ENCODE data around the gene ITPR1. TPM values are rescaled to one million over a fixed set of nuclear protein-coding genes. Genes with fewer than 3 reads are reported as not detected.

The ITPR1 gene
- total RNA-seq, 1 donor from 2014 or later, result 6.7 TPM

DNA sequence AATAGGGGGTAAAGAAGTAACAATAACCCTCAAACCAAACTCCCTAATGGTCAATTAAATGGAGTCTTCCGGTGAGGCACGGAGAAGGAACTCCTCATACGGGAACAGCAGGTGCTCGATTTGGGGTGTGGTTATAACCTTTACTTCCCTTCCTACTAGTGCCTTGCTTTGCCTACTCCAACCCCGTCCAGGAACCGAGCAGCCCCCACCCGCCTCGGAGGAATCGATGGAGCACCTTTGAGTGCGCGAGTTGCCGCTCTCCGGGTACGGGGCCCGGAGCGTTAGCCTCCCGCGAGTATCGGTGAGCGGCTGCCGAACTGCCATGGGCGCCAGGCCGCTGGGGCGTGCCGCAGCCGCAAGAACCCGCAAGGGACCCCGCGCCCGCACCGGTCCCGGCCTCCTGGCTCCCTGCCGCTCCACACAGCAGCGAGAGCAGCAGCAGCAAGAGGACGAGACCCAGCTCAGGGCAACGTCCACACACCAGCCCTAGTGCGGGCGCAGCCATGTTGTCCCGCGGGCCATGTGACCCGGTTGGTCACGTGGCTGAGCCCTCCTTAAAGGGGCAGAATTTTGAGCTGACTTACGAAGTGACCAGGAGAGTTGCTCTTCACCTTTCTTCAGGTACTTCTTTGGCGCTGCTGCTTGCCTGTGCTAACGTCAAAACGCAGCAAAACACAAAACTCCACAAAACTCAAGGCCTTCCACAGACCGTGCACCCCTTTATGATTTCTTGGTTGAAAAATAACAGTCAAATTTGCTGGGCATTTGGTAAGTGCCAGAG is 26.2 kb upstream of the ITPR1 start, which contains the start of gene SUMF1:
Gene SUMF1, minus strand, starts transcription at position 529 of the 781 bp plus-strand sequence. Its CDS starts 24 bp downstream, at position 505.
- peak within 1 kb of the TSS; percentile 90 for H3K9ac ChIP-seq (ENCODE audit: low read length)
- TF ChIP-seq, protein P1, sequence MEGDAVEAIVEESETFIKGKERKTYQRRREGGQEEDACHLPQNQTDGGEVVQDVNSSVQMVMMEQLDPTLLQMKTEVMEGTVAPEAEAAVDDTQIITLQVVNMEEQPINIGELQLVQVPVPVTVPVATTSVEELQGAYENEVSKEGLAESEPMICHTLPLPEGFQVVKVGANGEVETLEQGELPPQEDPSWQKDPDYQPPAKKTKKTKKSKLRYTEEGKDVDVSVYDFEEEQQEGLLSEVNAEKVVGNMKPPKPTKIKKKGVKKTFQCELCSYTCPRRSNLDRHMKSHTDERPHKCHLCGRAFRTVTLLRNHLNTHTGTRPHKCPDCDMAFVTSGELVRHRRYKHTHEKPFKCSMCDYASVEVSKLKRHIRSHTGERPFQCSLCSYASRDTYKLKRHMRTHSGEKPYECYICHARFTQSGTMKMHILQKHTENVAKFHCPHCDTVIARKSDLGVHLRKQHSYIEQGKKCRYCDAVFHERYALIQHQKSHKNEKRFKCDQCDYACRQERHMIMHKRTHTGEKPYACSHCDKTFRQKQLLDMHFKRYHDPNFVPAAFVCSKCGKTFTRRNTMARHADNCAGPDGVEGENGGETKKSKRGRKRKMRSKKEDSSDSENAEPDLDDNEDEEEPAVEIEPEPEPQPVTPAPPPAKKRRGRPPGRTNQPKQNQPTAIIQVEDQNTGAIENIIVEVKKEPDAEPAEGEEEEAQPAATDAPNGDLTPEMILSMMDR (IDR thresholded peaks at IDR 0.05; ENCODE audit: insufficient read depth, low read depth, low read length), result no peak
- TF ChIP-seq EZH2 (IDR thresholded peaks at IDR 0.05; ENCODE audit: insufficient read depth, low read length), result no peak
- peaks cover 12% of the 10 kb centered on the region for H3K27me3 ChIP-seq (ENCODE audit: insufficient read depth, low read length)
- H3K4me1 ChIP-seq (ENCODE audit: insufficient read depth, low read length), result peaks cover 5% of the 10 kb centered on the region
- peak within 1 kb of the TSS; percentile 93 for H3K4me3 Mint-ChIP-seq (ENCODE audit: unreplicated experiment)
- H3K27ac ChIP-seq (ENCODE audit: low read depth, low read length), result peak within 1 kb of the TSS; percentile 80
- H3K4me1 Mint-ChIP-seq (ENCODE audit: low read depth, unreplicated experiment), result peaks cover 1% of the 10 kb centered on the region
- H3K36me3 ChIP-seq (ENCODE audit: insufficient read depth, low read length), result no peaks in the 10 kb centered on the region
- H3K4me2 ChIP-seq (ENCODE audit: low read length), result peak within 1 kb of the TSS; percentile 94
- peak; percentile 61 for DNase-seq (ENCODE audit: low read depth)
- H3K9me3 ChIP-seq (ENCODE audit: insufficient read depth, low read depth, low read length), result no peaks in the 10 kb centered on the region
- H2AFZ ChIP-seq (ENCODE audit: low read depth, low read length), result peak within 1 kb of the TSS; percentile 98
- H4K20me1 ChIP-seq (ENCODE audit: insufficient read depth, low read length), result no peaks in the 10 kb centered on the region
- peaks cover 6% of the 10 kb centered on the region for H3K79me2 ChIP-seq (ENCODE audit: insufficient read depth, low read length)
- H3K27ac Mint-ChIP-seq (ENCODE audit: unreplicated experiment), result peak within 1 kb of the TSS; percentile 87
- H3K27me3 Mint-ChIP-seq (ENCODE audit: low read depth, unreplicated experiment), result peaks cover 12% of the 10 kb centered on the region
- FAIRE-seq, result no peak
- no peaks in the 10 kb centered on the region for H3K9me3 Mint-ChIP-seq (ENCODE audit: unreplicated experiment)
- H3K36me3 Mint-ChIP-seq (ENCODE audit: low read depth, unreplicated experiment), result no peaks in the 10 kb centered on the region
- peak within 1 kb of the TSS; percentile 90 for H3K4me3 ChIP-seq (ENCODE audit: insufficient read depth, low read depth, low read length)

DNA sequence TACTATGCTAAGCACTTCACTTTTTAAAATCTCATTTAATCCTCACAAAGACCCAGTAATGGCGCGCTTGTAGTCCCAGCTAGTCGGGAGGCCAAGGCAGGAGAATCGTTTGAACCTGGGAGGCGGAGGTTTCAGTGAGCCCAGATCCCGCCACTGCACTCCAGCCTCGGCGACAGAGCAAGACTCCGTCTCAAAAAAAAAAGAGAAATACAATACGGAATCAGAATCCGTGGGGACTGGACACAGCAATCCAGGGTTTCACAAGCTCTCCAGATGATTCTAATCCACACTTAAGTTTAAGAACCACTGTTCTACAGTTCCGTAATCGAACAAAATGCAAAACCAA is 25.7 kb upstream of the ITPR1 start:
- H3K9ac ChIP-seq (ENCODE audit: low read length), result peak overlapping the region; percentile 90

More for the DNA sequence above, 25.7 kb upstream of the ITPR1 start:
- H3K4me1 Mint-ChIP-seq (ENCODE audit: low read depth, unreplicated experiment), result no peaks in the 10 kb centered on the region
- TF ChIP-seq, protein P1 (IDR thresholded peaks at IDR 0.05; ENCODE audit: insufficient read depth, low read depth, low read length), result no peak
- TF ChIP-seq EZH2 (IDR thresholded peaks at IDR 0.05; ENCODE audit: insufficient read depth, low read length), result no peak
- H4K20me1 ChIP-seq (ENCODE audit: insufficient read depth, low read length), result no peaks in the 10 kb centered on the region
- H3K4me2 ChIP-seq (ENCODE audit: low read length), result peak overlapping the region; percentile 94
- no peaks in the 10 kb centered on the region for H3K9me3 Mint-ChIP-seq (ENCODE audit: unreplicated experiment)
- H3K27me3 Mint-ChIP-seq (ENCODE audit: low read depth, unreplicated experiment), result peaks cover 16% of the 10 kb centered on the region
- H3K27ac Mint-ChIP-seq (ENCODE audit: unreplicated experiment), result peak overlapping the region; percentile 81
- peak overlapping the region; percentile 98 for H2AFZ ChIP-seq (ENCODE audit: low read depth, low read length)
- H3K36me3 Mint-ChIP-seq (ENCODE audit: low read depth, unreplicated experiment), result no peaks in the 10 kb centered on the region
- no peaks in the 10 kb centered on the region for H3K9me3 ChIP-seq (ENCODE audit: insufficient read depth, low read depth, low read length)
- H3K4me3 ChIP-seq (ENCODE audit: insufficient read depth, low read depth, low read length), result peak overlapping the region; percentile 90
- peaks cover 6% of the 10 kb centered on the region for H3K79me2 ChIP-seq (ENCODE audit: insufficient read depth, low read length)
- peaks cover 5% of the 10 kb centered on the region for H3K4me1 ChIP-seq (ENCODE audit: insufficient read depth, low read length)
- DNase-seq (ENCODE audit: low read depth) (no peak), FAIRE-seq (no peak)
- peak overlapping the region; percentile 93 for H3K4me3 Mint-ChIP-seq (ENCODE audit: unreplicated experiment)
- H3K27ac ChIP-seq (ENCODE audit: low read depth, low read length), result peak overlapping the region; percentile 80
- H3K27me3 ChIP-seq (ENCODE audit: insufficient read depth, low read length), result peaks cover 16% of the 10 kb centered on the region
- H3K36me3 ChIP-seq (ENCODE audit: insufficient read depth, low read length), result no peaks in the 10 kb centered on the region
